SK-N-SH (cell line): Measurements from ENCODE around the gene SLC35G6. TPM values are rescaled to one million over a fixed set of nuclear protein-coding genes. Genes with fewer than 3 reads are reported as not detected.
A peak's percentile ranks its signal among the peaks of the same experiment; 100 is the strongest.

ENCODE experiments used
- CTCF ChIA-PET: fragments of 300-600, 350-600 bp; formaldehyde crosslinking; extraction: SDS; loops from one replicate; lab custom pipeline; 2021; lab: Yijun Ruan, JAX
- POLR2A ChIA-PET: fragments of 350-600 bp; sonication (Branson Sonifier 250); formaldehyde crosslinking; extraction: SDS; loops from one replicate; lab custom pipeline; 2020; ENCODE audit warnings: antibody characterized with exemption, inconsistent platforms; lab: Yijun Ruan, JAX
- DNase-seq: peaks from one replicate; pipeline ENCODE4 v3.0.0; 2012
- H2AFZ ChIP-seq: fragments of 200-600 bp; sonication (generic); 2 replicates; pipeline ENCODE4 v1.8.1; 2016; ENCODE audit warnings: antibody characterized with exemption, mild to moderate bottlenecking, low read depth
- H3F3A ChIP-seq: fragments of 200-600 bp; sonication (generic); replicated peaks from 2 replicates; pipeline ENCODE3; 2016; ENCODE audit warnings: antibody characterized with exemption, mild to moderate bottlenecking; ENCODE audit not compliant: insufficient read depth
- H3K27ac ChIP-seq, 2 experiments: fragments of 200-500 bp in 1 of 2; fragments of 200-600 bp in 1 of 2; sonication (Bioruptor generic) in 1 of 2; sonication (generic), shearing (Covaris generic) in 1 of 2; 2 replicates each; pipeline versions ENCODE4 v1.5.1 to v1.6.1; 2014 to 2016; ENCODE audit warnings: low read depth in 2 of 2, inconsistent platforms in 1 of 2, low read length in 1 of 2, mild to moderate bottlenecking in 1 of 2, mixed read lengths in 1 of 2
- H3K27me3 ChIP-seq: fragments of 200-600 bp; sonication (generic), shearing (Covaris generic); 2 replicates; pipeline ENCODE4 v1.6.1; 2016; ENCODE audit warnings: mixed run types; ENCODE audit not compliant: insufficient read depth
- H3K36me3 ChIP-seq, 2 experiments: fragments of 200-500 bp in 1 of 2; fragments of 200-600 bp in 1 of 2; sonication (Bioruptor generic) in 1 of 2; sonication (generic) in 1 of 2; replicated peaks in 1 of 2; 2 replicates each; pipeline versions ENCODE3 to v1.5.1; 2014 to 2016; ENCODE audit warnings: low read length in 1 of 2, mild to moderate bottlenecking in 1 of 2; ENCODE audit not compliant: insufficient read depth in 2 of 2, control insufficient read depth in 1 of 2
- H3K4me1 ChIP-seq, 2 experiments: fragments of 200-500 bp in 1 of 2; fragments of 200-600 bp in 1 of 2; sonication (Bioruptor generic) in 1 of 2; sonication (generic), shearing (Covaris generic) in 1 of 2; 2 replicates each; pipeline versions ENCODE4 v1.5.1 to v1.6.1; 2014 to 2016; ENCODE audit warnings: low read depth in 1 of 2, low read length in 1 of 2, mixed run types in 1 of 2; ENCODE audit not compliant: insufficient read depth in 2 of 2, control insufficient read depth in 1 of 2
- H3K4me2 ChIP-seq: fragments of 200-600 bp; sonication (generic), shearing (Covaris generic); 2 replicates; pipeline ENCODE4 v1.6.1; 2017; ENCODE audit warnings: mixed run types
- H3K4me3 ChIP-seq, 2 experiments: fragments of 200-500 bp in 1 of 2; fragments of 200-600 bp in 1 of 2; sonication (Bioruptor generic) in 1 of 2; sonication (generic), shearing (Covaris generic) in 1 of 2; 2 replicates each; pipeline versions ENCODE4 v1.5.1 to v1.8.1; 2014 to 2016; ENCODE audit warnings: low read depth in 2 of 2, inconsistent platforms in 1 of 2, low read length in 1 of 2, mild to moderate bottlenecking in 1 of 2, mixed read lengths in 1 of 2, moderate library complexity in 1 of 2
- H3K79me2 ChIP-seq: fragments of 200-600 bp; sonication (generic); 2 replicates; pipeline ENCODE4 v1.8.1; 2017; ENCODE audit warnings: mild to moderate bottlenecking; ENCODE audit not compliant: insufficient read depth
- H3K9ac ChIP-seq: fragments of 200-600 bp; sonication (generic); 2 replicates; pipeline ENCODE4 v1.6.1; 2017; ENCODE audit warnings: mixed run types
- H3K9me2 ChIP-seq: fragments of 200-600 bp; sonication (generic); 2 replicates; pipeline ENCODE4 v1.6.1; 2017; ENCODE audit warnings: mixed run types
- H3K9me3 ChIP-seq: fragments of 200-600 bp; sonication (generic); 2 replicates; pipeline ENCODE4 v1.6.1; 2017; ENCODE audit warnings: mixed run types, mild to moderate bottlenecking, moderate library complexity
- H4K20me1 ChIP-seq: fragments of 200-600 bp; sonication (generic); 2 replicates; pipeline ENCODE4 v1.6.1; 2017; ENCODE audit warnings: mild to moderate bottlenecking, mixed run types; ENCODE audit not compliant: insufficient read depth
- FOSL2 ChIP-seq: IDR thresholded peaks from 2 replicates; pipeline ENCODE4 v1.4.0; 2012; ENCODE audit warnings: low read depth, mild to moderate bottlenecking, moderate library complexity, borderline replicate concordance
- FOXJ3 ChIP-seq: sonication (generic); formaldehyde crosslinking; IDR thresholded peaks from 2 replicates; pipeline ENCODE4 v1.5.1; 2020; ENCODE audit warnings: mild to moderate bottlenecking, missing genetic modification reagents
- GABPA ChIP-seq: IDR thresholded peaks from 2 replicates; pipeline ENCODE4 v1.4.0; 2012; ENCODE audit warnings: low read depth, mild to moderate bottlenecking
- JUND ChIP-seq: IDR thresholded peaks from 2 replicates; pipeline ENCODE4 v1.4.0; 2012
- MXI1 ChIP-seq: IDR thresholded peaks from 2 replicates; pipeline ENCODE4 v1.6.1; 2012; ENCODE audit warnings: mild to moderate bottlenecking, low read depth, low read length, improper control_type of control experiment
- NFIC ChIP-seq: IDR thresholded peaks from 2 replicates; pipeline ENCODE4 v1.4.0; 2012; ENCODE audit warnings: borderline replicate concordance
- RFX5 ChIP-seq: IDR thresholded peaks from 2 replicates; pipeline ENCODE4 v1.6.1; 2012; ENCODE audit warnings: mild to moderate bottlenecking, improper control_type of control experiment, low read length
- SIN3A ChIP-seq: IDR thresholded peaks from 2 replicates; pipeline ENCODE4 v1.6.1; 2012; ENCODE audit warnings: low read depth, mild to moderate bottlenecking, low read length, moderate library complexity, borderline replicate concordance
- SMC3 ChIP-seq: IDR thresholded peaks from 2 replicates; pipeline ENCODE4 v1.6.1; 2012; ENCODE audit warnings: low read depth, low read length, improper control_type of control experiment
- TCF12 ChIP-seq: IDR thresholded peaks from 2 replicates; pipeline ENCODE4 v1.4.0; 2012
- YY1 ChIP-seq: IDR thresholded peaks from 2 replicates; pipeline ENCODE4 v1.4.0; 2012; ENCODE audit warnings: low read depth, mild to moderate bottlenecking
- WGBS: methylation state at CpG from one replicate; pipeline ENCODE4 v1.1.6; 2017; ENCODE audit warnings: low lambda C conversion rate; 5-methylcytosine and 5-hydroxymethylcytosine counted together
- polyA plus RNA-seq, 3 experiments: library from polyadenylated mRNA; depleted of rRNA; stranded (reverse); fragments of >200 nt; gene quantifications; 2 replicates each; pipeline ENCODE4 v1.2.3, GENCODE V29; 2012
- TF ChIP-seq, protein P1 (sequence below): IDR thresholded peaks from 2 replicates; pipeline ENCODE4 v1.4.0; 2012; ENCODE audit warnings: low read depth
- TF ChIP-seq, protein P2 (sequence below): IDR thresholded peaks from 2 replicates; pipeline ENCODE4; 2012
- TF ChIP-seq, protein P3 (sequence below): fragments of 200-600 bp; sonication (generic); IDR thresholded peaks from 2 replicates; pipeline ENCODE4 v1.6.1; 2017; ENCODE audit warnings: antibody characterized with exemption, mild to moderate bottlenecking, moderate library complexity
- TF ChIP-seq, protein P4 (sequence below): IDR thresholded peaks from 2 replicates; pipeline ENCODE4 v1.4.0; 2012; ENCODE audit warnings: low read depth, borderline replicate concordance

The SLC35G6 gene
- polyA plus RNA-seq, 1 of the 3 experiments (the other 2 are of a cell fraction): not detected

DNA sequence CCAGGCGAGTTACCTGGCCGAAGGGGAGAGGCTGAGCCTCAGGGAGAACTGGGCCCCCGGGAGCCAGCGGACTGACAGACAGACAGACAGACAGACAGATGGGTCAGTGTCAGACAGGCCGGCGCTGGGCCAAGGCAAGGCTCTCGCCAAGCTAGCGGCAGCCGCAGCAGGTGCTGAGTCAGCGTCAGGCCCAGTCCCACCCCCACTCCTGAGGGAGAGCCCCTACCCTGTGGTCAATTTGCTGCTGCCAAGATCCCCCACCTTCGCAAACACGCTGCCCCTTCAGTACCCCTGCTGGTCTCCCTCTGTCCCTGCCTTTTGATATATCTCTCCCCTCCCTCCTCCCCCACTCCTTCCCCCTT lies 40.4 kb upstream of the SLC35G6 start:
- TF ChIP-seq MXI1 (peak; percentile 59; the same call in 1 of the 2 replicates), YY1 (no peak), FOSL2 (0 out of 2 replicates have a peak, but pooled peaks have one; percentile 16), NFIC (peak; percentile 60), TCF12 (peak; percentile 3; the same call in 1 of the 2 replicates), RFX5 (no peak), FOXJ3 (CRISPR knock-in tag) (no peak)
- TF ChIP-seq, protein P1, sequence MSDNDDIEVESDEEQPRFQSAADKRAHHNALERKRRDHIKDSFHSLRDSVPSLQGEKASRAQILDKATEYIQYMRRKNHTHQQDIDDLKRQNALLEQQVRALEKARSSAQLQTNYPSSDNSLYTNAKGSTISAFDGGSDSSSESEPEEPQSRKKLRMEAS: 0 out of 2 replicates have a peak, but pooled peaks have one; percentile 6
- TF ChIP-seq, protein P2, sequence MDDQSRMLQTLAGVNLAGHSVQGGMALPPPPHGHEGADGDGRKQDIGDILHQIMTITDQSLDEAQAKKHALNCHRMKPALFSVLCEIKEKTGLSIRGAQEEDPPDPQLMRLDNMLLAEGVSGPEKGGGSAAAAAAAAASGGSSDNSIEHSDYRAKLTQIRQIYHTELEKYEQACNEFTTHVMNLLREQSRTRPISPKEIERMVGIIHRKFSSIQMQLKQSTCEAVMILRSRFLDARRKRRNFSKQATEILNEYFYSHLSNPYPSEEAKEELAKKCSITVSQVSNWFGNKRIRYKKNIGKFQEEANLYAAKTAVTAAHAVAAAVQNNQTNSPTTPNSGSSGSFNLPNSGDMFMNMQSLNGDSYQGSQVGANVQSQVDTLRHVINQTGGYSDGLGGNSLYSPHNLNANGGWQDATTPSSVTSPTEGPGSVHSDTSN: peak; percentile 93
- TF ChIP-seq, protein P3, sequence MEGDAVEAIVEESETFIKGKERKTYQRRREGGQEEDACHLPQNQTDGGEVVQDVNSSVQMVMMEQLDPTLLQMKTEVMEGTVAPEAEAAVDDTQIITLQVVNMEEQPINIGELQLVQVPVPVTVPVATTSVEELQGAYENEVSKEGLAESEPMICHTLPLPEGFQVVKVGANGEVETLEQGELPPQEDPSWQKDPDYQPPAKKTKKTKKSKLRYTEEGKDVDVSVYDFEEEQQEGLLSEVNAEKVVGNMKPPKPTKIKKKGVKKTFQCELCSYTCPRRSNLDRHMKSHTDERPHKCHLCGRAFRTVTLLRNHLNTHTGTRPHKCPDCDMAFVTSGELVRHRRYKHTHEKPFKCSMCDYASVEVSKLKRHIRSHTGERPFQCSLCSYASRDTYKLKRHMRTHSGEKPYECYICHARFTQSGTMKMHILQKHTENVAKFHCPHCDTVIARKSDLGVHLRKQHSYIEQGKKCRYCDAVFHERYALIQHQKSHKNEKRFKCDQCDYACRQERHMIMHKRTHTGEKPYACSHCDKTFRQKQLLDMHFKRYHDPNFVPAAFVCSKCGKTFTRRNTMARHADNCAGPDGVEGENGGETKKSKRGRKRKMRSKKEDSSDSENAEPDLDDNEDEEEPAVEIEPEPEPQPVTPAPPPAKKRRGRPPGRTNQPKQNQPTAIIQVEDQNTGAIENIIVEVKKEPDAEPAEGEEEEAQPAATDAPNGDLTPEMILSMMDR: peak; percentile 12; the same call in 1 of the 2 replicates
- WGBS: 22% methylated on average over 7 of the region's 12 CpGs
- Histone ChIP-seq H3K4me1 (peaks cover 7 to 32% of the 10 kb centered on the region in 2 experiments; a peak in 2 of 4 replicates), H3K27ac (peak overlapping the region in 1 of 2 experiments; percentile 97; a peak in 2 of 4 replicates), H4K20me1 (no peaks in the 10 kb centered on the region), H2AFZ (no peak overlapping the region), H3K79me2 (peaks cover 7% of the 10 kb centered on the region; the same call in 1 of the 2 replicates), H3F3A (peaks cover 18% of the 10 kb centered on the region), H3K27me3 (no peaks in the 10 kb centered on the region), H3K9me2 (no peaks in the 10 kb centered on the region), H3K9me3 (no peaks in the 10 kb centered on the region), H3K4me2 (peak overlapping the region; percentile 95), H3K36me3 (peaks cover 0 to 4% of the 10 kb centered on the region in 2 experiments), H3K4me3 (peak overlapping the region; percentile 67 to 70), H3K9ac (peak overlapping the region; percentile 61)
- peak; percentile 72 for DNase-seq
- ChIA-PET CTCF (interaction anchor here (0.7 to 1.6 kb wide), 6 partner anchors 26 to 120 kb away, joined by 3 to 11 read pairs (median 4); no protein-coding TSS in a partner anchor), POLR2A (interaction anchor here (0.7 to 3.3 kb wide), 10 partner anchors 9 to 767 kb away, joined by 3 to 19 read pairs (median 4); partner anchors contain the start of genes NEURL4, POLR2A, TMEM256 and ZBTB4)

DNA sequence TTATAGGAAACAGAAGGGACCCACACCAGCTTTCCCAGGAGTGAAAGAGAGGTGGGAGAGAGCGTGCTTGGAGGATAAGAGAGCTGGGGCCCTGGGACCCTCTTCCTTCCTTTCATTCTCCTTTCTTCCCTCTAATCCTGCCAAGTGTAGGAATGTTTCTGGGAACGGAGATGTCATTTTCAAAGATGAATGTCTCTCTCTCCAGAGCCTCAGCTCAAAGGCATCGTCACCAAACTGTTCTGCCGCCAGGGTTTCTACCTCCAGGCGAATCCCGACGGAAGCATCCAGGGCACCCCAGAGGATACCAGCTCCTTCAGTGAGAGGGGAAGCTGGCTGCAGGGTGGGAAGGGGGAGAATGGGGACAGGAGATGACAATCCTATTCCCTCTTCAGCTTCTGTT lies 40.0 kb upstream of the SLC35G6 start:
- Histone ChIP-seq H3K9ac (no peak overlapping the region), H3K4me1 (peaks cover 7 to 28% of the 10 kb centered on the region in 2 experiments; a peak in 2 of 4 replicates), H3K27me3 (no peaks in the 10 kb centered on the region), H3K27ac (peak overlapping the region in 1 of 2 experiments; percentile 97; a peak in 2 of 4 replicates), H3K9me3 (no peaks in the 10 kb centered on the region), H4K20me1 (no peaks in the 10 kb centered on the region), H3K79me2 (0 out of 2 replicates have a peak, but pooled peaks cover 4% of the 10 kb centered on the region), H3K9me2 (no peaks in the 10 kb centered on the region), H3K36me3 (peaks cover 0 to 4% of the 10 kb centered on the region in 2 experiments), H2AFZ (no peak overlapping the region), H3K4me3 (peak overlapping the region in 1 of 2 experiments; percentile 67; a peak in 1 of 4 replicates), H3K4me2 (peak overlapping the region; percentile 95; the same call in 1 of the 2 replicates), H3F3A (peaks cover 18% of the 10 kb centered on the region)
- no peak for DNase-seq
- TF ChIP-seq RFX5 (no peak), SMC3 (no peak), GABPA (no peak), YY1 (no peak), JUND (0 out of 2 replicates have a peak, but pooled peaks have one; percentile 1), SIN3A (no peak)
- TF ChIP-seq, protein P4, sequence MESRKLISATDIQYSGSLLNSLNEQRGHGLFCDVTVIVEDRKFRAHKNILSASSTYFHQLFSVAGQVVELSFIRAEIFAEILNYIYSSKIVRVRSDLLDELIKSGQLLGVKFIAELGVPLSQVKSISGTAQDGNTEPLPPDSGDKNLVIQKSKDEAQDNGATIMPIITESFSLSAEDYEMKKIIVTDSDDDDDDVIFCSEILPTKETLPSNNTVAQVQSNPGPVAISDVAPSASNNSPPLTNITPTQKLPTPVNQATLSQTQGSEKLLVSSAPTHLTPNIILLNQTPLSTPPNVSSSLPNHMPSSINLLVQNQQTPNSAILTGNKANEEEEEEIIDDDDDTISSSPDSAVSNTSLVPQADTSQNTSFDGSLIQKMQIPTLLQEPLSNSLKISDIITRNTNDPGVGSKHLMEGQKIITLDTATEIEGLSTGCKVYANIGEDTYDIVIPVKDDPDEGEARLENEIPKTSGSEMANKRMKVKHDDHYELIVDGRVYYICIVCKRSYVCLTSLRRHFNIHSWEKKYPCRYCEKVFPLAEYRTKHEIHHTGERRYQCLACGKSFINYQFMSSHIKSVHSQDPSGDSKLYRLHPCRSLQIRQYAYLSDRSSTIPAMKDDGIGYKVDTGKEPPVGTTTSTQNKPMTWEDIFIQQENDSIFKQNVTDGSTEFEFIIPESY: no peak
- TF ChIP-seq, protein P1: 0 out of 2 replicates have a peak, but pooled peaks have one; percentile 4
- WGBS: 83% methylated on average over 7 of the region's 7 CpGs
- CTCF ChIA-PET: interaction anchor here (0.7 to 1.6 kb wide), 6 partner anchors 12 to 119 kb away, joined by 3 to 11 read pairs (median 4); no protein-coding TSS in a partner anchor
- POLR2A ChIA-PET: interaction anchor here (0.7 to 3.3 kb wide), 9 partner anchors 9 to 766 kb away, joined by 3 to 19 read pairs (median 4); partner anchors contain the start of genes NEURL4, POLR2A, TMEM256 and ZBTB4
